Memory B cell (primary cell): ENCODE measurements around the gene GAB3.
"Not testable (repeated sequence)": the region's sequence is repeated elsewhere in the genome, so short reads cannot be mapped to it uniquely, and the experiment has no call there.

Experiments used
- ATAC-seq: fragments of 150-1000 bp; cut with Tn5 transposase; 2 replicates; pipeline ENCODE4 v1.10.0; 2021; ENCODE audit warnings: low read depth, mild to moderate bottlenecking, moderate library complexity
- DNase-seq, 2 donors: peaks; one replicate each; pipeline ENCODE4 v3.0.0; 2022; ENCODE audit warnings: low spot score in 2 of 2
- H3K27ac Mint-ChIP-seq: one replicate; pipeline ENCODE4 v1.8.0; 2022; ENCODE audit warnings: mild to moderate bottlenecking, moderate library complexity, mixed read lengths
- H3K27me3 Mint-ChIP-seq: one replicate; pipeline ENCODE4 v1.8.0; 2022; ENCODE audit warnings: mixed read lengths
- H3K36me3 Mint-ChIP-seq: one replicate; pipeline ENCODE4 v1.8.0; 2022; ENCODE audit warnings: mild to moderate bottlenecking, mixed read lengths
- H3K4me1 Mint-ChIP-seq: one replicate; pipeline ENCODE4 v1.8.0; 2022; ENCODE audit warnings: mixed read lengths
- H3K4me3 Mint-ChIP-seq: one replicate; pipeline ENCODE4 v1.8.0; 2022; ENCODE audit warnings: mild to moderate bottlenecking, moderate library complexity, mixed read lengths
- H3K9me3 Mint-ChIP-seq: one replicate; pipeline ENCODE4 v1.8.0; 2022; ENCODE audit warnings: mixed read lengths

The GAB3 gene

DNA sequence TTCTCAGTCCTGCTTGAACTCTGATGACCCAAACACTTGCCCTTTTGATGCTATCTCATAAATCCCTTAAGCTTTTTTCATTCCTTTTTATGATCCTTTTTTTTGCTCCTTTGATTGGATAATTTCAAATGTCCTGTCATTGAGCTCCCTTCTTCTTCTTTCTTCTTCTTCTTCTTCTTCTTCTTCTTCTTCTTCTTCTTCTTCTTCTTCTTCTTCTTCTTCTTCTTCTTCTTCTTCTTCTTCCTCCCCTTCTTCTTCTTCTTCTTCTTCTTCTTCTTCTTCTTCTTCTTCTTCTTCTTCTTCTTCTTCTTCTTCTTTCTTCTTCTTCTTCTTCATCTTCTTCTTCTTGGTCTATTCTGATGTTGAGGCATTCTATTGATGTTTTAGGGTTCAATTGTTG lies 78.8 kb downstream of the GAB3 start:
- H3K36me3 Mint-ChIP-seq: peaks cover 13% of the 10 kb centered on the region
- ATAC-seq, DNase-seq, H3K27me3 Mint-ChIP-seq, H3K4me3 Mint-ChIP-seq, H3K27ac Mint-ChIP-seq, H3K4me1 Mint-ChIP-seq: not testable (repeated sequence)
- H3K9me3 Mint-ChIP-seq: peaks cover 17% of the 10 kb centered on the region

DNA sequence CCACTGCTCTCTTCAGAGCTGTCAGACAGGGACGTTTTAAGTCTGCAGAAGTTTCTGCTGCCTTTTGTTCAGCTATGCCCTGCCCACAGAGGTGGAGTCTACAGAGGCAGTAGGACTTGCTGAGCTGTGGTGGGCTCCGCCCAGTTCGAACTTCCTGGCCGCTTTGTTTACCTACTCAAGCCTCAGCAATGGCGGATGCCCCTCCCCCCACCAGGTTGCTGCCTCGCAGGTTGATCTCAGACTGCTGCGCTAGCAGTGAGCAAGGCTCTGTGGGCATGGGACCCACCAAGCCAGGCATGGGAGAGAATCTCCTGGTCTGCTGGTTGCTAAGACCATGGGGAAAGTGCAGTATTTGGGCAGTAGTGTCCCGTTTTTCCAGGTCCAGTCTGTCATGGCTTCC lies 80.0 kb downstream of the GAB3 start:
- peaks cover 17% of the 10 kb centered on the region for H3K9me3 Mint-ChIP-seq
- H3K27ac Mint-ChIP-seq, H3K4me3 Mint-ChIP-seq, H3K27me3 Mint-ChIP-seq, H3K4me1 Mint-ChIP-seq, ATAC-seq, DNase-seq: not testable (repeated sequence)
- H3K36me3 Mint-ChIP-seq: peaks cover 10% of the 10 kb centered on the region

DNA sequence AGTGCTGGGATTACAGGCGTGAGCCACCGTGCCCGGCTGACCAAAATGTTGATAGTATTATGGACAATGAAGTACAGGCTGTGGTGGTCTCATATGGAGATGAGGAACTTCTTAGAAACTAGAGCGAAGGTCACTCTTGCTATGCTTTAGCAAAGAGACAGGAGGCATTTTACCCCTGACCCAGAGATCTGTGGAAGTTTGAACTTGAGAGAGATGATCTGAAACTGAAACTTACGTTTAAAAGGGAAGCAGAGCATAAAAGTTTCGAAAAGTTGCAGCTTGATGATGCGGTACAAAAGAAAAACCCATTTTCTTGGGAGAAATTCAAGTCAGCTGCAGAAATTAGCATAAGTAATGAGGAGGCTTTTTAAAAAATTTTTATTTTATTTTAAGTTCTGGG lies 89.0 kb downstream of the GAB3 start:
- Mint-ChIP-seq H3K27ac (peak overlapping the region; percentile 86), H3K4me1 (peaks cover 18% of the 10 kb centered on the region), H3K9me3 (peaks cover 3% of the 10 kb centered on the region), H3K36me3 (peaks cover 4% of the 10 kb centered on the region), H3K4me3 (no peak overlapping the region), H3K27me3 (no peaks in the 10 kb centered on the region)
- DNase-seq: peak in 1 of 2 donors; percentile 1
- ATAC-seq: peak; percentile 70

DNA sequence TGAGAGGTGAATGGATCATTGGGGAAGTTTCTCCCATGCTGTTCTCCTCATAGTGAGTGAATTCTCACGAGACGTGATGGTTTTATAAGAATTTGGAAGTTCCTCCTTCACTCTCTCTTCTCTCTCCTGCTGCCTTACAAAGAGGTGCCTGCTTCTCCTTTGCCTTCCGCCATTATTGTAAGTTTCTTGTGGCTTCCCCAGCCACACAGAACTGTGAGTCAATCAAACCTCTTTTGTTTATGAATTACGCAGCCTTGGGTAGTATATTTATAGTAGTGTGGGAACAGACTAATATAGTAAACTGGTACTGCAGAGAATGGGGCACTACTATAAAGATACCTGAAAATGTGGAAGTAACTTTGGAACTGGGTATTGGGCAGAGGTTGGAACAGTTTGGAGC lies 89.7 kb downstream of the GAB3 start:
- DNase-seq (no peak), ATAC-seq (peak; percentile 44)
- peaks cover 4% of the 10 kb centered on the region for H3K36me3 Mint-ChIP-seq
- peaks cover 18% of the 10 kb centered on the region for H3K4me1 Mint-ChIP-seq
- peaks cover 3% of the 10 kb centered on the region for H3K9me3 Mint-ChIP-seq
- H3K27ac Mint-ChIP-seq: peak overlapping the region; percentile 63
- peak overlapping the region; percentile 33 for H3K4me3 Mint-ChIP-seq
- no peaks in the 10 kb centered on the region for H3K27me3 Mint-ChIP-seq

- ATAC-seq: no peak
- Mint-ChIP-seq H3K27me3 (no peaks in the 10 kb centered on the region), H3K4me1 (peaks cover 18% of the 10 kb centered on the region), H3K4me3 (no peak overlapping the region), H3K36me3 (peaks cover 4% of the 10 kb centered on the region), H3K9me3 (peaks cover 3% of the 10 kb centered on the region), H3K27ac (no peak overlapping the region)
- DNase-seq: no peak
Observed at GRCh38 chrX:154660541-154660940, 90.3 kb downstream of the GAB3 start.

GRCh38 chrX:154658957-154659356 lies 91.9 kb downstream of the GAB3 start:
- H3K4me1 Mint-ChIP-seq: peaks cover 18% of the 10 kb centered on the region
- DNase-seq: no peak
- no peak overlapping the region for H3K4me3 Mint-ChIP-seq
- H3K27ac Mint-ChIP-seq: no peak overlapping the region
- peaks cover 2% of the 10 kb centered on the region for H3K9me3 Mint-ChIP-seq
- ATAC-seq: no peak
- H3K36me3 Mint-ChIP-seq: peaks cover 4% of the 10 kb centered on the region
- H3K27me3 Mint-ChIP-seq: no peaks in the 10 kb centered on the region

DNA sequence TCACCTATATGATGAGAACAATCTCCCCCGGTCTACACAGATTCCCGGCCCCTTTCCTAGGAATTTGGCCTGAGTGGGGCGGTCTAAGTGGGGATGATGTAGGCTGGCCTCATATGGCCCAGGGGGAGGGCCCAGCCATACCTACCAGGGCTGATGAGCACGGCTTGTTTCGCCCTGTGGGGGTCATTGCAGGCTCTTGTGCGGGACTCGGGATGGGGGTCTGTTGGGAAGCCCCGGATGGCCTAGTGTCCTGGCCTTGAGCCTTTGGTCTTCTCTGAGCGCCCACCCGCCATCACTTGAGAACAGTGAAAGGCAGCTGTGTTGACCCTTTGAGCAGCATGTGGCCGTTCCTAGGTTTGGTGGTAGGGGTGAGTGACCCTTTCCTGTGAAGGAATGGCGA lies 92.7 kb downstream of the GAB3 start:
- peaks cover 15% of the 10 kb centered on the region for H3K4me1 Mint-ChIP-seq
- ATAC-seq (no peak), DNase-seq (no peak)
- H3K9me3 Mint-ChIP-seq: no peaks in the 10 kb centered on the region
- H3K4me3 Mint-ChIP-seq: no peak overlapping the region
- peaks cover 4% of the 10 kb centered on the region for H3K36me3 Mint-ChIP-seq
- H3K27ac Mint-ChIP-seq: no peak overlapping the region
- H3K27me3 Mint-ChIP-seq: no peaks in the 10 kb centered on the region

GRCh38 chrX:154657226-154657805 lies 93.6 kb downstream of the GAB3 start:
- peaks cover 4% of the 10 kb centered on the region for H3K36me3 Mint-ChIP-seq
- no peak for ATAC-seq
- no peak overlapping the region for H3K27ac Mint-ChIP-seq
- no peaks in the 10 kb centered on the region for H3K27me3 Mint-ChIP-seq
- H3K4me1 Mint-ChIP-seq: peaks cover 15% of the 10 kb centered on the region
- H3K9me3 Mint-ChIP-seq: no peaks in the 10 kb centered on the region
- DNase-seq: no peak
- no peak overlapping the region for H3K4me3 Mint-ChIP-seq

DNA sequence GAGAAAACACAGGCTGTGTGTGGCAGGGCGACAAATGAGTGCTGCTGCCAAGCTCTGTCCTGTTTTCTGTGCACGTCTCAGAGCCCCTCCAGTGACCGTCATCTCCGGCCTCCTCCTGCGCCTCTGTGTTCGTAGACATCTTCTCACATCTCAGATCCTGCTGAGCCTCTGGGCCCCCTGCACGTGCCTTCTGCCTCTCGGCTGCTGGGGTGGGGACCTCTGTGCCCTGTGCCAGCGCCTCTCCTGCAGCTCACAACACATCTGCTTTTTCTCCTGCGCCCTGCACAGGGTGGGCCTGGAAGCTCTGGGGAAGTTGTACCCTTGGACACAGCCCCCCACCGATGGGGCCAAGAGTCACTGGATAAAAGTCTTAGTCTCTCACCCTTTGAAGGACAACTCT lies 95.1 kb downstream of the GAB3 start:
- Mint-ChIP-seq H3K4me3 (no peak overlapping the region), H3K27me3 (no peaks in the 10 kb centered on the region), H3K36me3 (peaks cover 2% of the 10 kb centered on the region), H3K27ac (no peak overlapping the region), H3K9me3 (no peaks in the 10 kb centered on the region), H3K4me1 (peaks cover 6% of the 10 kb centered on the region)
- ATAC-seq (no peak), DNase-seq (no peak)

GRCh38 chrX:154655346-154655745 lies 95.5 kb downstream of the GAB3 start:
- Mint-ChIP-seq H3K9me3 (no peaks in the 10 kb centered on the region), H3K4me3 (no peak overlapping the region), H3K36me3 (peaks cover 2% of the 10 kb centered on the region), H3K4me1 (peaks cover 6% of the 10 kb centered on the region), H3K27me3 (no peaks in the 10 kb centered on the region), H3K27ac (no peak overlapping the region)
- no peak for DNase-seq
- ATAC-seq: no peak

DNA sequence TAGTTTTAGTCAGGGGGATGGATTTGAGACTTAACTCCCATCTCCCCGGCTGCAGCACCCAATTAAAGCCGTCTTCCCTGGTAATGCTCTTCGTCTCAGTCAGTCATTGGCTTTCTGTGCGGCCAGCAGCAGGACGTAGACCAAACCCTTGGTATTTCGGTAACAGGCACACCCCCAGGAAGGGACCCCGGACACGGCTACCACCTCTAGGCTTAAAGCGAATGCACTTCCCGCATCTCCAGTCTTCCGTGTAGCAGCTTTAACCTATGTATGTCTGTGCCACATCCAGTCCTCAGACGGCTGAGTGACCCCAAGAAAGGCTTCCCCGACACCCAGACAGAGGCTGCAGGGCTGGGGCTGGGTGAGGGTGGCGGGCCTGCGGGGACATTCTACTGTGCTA lies 96.0 kb downstream of the GAB3 start:
- no peaks in the 10 kb centered on the region for H3K27me3 Mint-ChIP-seq
- H3K27ac Mint-ChIP-seq: no peak overlapping the region
- ATAC-seq (no peak), DNase-seq (no peak)
- H3K36me3 Mint-ChIP-seq: peaks cover 2% of the 10 kb centered on the region
- H3K4me3 Mint-ChIP-seq: no peak overlapping the region
- H3K4me1 Mint-ChIP-seq: peaks cover 2% of the 10 kb centered on the region
- H3K9me3 Mint-ChIP-seq: no peaks in the 10 kb centered on the region

GRCh38 chrX:154654372-154654771 lies 96.5 kb downstream of the GAB3 start:
- H3K4me3 Mint-ChIP-seq: no peak overlapping the region
- peaks cover 2% of the 10 kb centered on the region for H3K4me1 Mint-ChIP-seq
- ATAC-seq: no peak
- H3K27me3 Mint-ChIP-seq: no peaks in the 10 kb centered on the region
- H3K9me3 Mint-ChIP-seq: no peaks in the 10 kb centered on the region
- peaks cover 2% of the 10 kb centered on the region for H3K36me3 Mint-ChIP-seq
- DNase-seq: no peak
- H3K27ac Mint-ChIP-seq: no peak overlapping the region

DNA sequence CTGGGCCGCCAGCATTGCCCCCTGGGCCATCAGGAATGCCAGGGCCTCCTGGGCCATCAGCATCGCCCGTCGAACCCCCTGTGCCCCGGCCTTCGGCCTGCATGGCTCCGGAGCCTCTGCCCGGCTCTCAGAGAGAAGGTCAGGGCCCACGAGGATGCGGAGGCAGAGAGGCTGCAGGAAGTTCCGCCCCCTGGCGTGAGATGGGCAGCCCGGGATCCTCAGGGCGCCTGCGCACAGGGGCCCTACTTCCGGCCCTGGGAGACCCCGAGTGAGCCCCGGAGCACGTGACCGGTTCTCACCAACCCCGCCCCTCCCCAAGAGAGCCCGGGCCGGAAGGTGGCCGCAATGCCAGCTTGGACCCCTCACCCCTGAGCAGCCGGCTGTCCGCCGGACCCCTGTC lies 97.5 kb downstream of the GAB3 start, which contains the start of gene CTAG2:
CTAG2 (minus strand) TSS at position 167 of the 400 bp plus-strand sequence; CDS start at position 103, 64 bp downstream.
- ATAC-seq, H3K27ac Mint-ChIP-seq, H3K4me3 Mint-ChIP-seq, H3K4me1 Mint-ChIP-seq, DNase-seq, H3K36me3 Mint-ChIP-seq, H3K27me3 Mint-ChIP-seq, H3K9me3 Mint-ChIP-seq: not testable (repeated sequence)

- H3K27me3 Mint-ChIP-seq: no peaks in the 10 kb centered on the region
- DNase-seq: no peak
- no peak overlapping the region for H3K27ac Mint-ChIP-seq
- no peaks in the 10 kb centered on the region for H3K9me3 Mint-ChIP-seq
- H3K4me3 Mint-ChIP-seq: no peak overlapping the region
- no peaks in the 10 kb centered on the region for H3K36me3 Mint-ChIP-seq
- no peaks in the 10 kb centered on the region for H3K4me1 Mint-ChIP-seq
- ATAC-seq: no peak
Observed at GRCh38 chrX:154653048-154653401, 97.9 kb downstream of the GAB3 start.

DNA sequence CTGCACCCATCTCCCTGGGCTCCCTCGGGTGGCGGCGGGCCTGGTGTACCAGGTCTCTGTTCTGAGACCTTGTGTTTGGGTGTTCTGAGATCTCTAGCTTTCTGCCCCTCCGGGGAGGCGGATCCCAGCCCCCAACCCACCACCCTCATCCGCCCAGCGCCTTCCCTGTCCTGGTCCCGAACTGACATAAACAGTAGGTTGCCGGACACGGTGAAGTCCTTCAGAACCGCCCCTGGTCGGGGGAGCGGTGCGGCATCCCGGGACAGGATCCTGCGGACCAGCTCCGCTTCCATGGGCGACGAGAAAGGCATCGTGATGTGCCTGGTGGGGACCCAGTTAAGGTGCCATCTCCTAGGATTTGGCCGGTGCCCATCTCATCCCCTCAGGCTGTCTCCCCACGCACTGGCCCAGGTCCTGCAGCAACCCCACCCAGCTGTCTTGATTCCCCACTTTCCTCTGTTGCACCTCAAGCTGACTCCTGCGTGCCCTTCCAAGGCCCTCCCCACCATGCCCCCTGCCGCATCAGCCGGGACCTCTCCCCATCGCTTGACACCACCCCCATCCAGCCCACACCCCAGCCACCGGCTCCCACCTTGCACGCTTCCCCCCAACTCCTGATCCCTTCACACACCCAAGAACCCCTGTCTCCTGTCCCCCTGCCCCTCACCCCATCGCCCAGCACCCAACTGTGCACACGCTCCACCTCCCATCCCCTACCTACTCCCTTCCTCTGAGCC lies 98.4 kb downstream of the GAB3 start:
- Mint-ChIP-seq H3K9me3 (no peaks in the 10 kb centered on the region), H3K27me3 (no peaks in the 10 kb centered on the region), H3K4me3 (no peak overlapping the region), H3K4me1 (no peaks in the 10 kb centered on the region), H3K27ac (no peak overlapping the region), H3K36me3 (no peaks in the 10 kb centered on the region)
- DNase-seq (no peak), ATAC-seq (no peak)
